ENCODE data around the gene ERCC6L2.

DNA sequence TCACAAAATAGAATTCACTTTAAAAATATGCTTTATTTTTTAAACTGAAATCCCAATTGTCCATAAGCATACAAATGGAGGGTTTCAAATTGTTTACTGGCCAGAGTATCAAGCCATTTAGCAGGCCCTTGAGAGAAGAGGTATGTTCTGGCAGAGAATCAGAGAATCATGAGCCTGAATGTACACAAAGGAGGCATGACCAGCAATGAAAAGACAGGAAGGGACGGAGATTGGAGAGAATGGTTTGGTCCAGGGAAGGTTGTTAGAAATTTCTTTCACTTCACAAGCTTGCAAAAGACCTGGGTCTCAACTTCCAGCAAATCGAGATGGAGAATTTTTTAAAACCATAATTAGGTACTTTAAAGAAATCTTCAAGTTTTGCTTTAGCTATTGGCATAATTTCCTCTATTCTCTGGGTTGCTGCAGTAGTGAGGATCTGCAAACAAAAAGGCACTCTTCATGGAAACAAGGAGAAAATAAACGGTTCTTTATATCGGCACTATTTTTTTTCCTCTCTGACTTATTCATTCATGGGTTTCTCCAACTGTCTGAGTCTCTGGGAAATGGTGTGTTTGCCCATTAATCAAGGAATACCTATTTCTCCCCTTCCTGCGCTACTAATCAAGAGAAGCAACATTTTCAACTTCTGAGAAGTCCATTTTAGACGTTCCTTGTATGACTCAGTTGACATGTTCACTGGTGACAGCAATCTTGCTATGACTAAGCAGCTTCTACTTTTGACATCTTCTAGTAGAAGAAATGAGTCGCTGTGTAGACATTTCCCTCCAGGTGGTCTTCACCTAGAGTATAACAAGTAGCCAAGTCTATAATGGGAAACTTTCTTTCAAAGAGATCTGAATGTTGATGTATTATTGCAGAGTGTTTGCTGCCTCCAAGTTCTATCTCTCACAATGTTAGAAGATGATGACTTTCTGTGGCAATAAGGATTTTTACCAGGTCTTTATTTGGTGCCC, 23.1 kb upstream of the ERCC6L2 start:
- TF ChIP-seq CTCF (IDR thresholded peaks at IDR 0.05) (no peak), POLR2A (IDR thresholded peaks at IDR 0.05) (no peak)
